NT2/D1 (cell line): ENCODE data around the gene ITPK1.

ENCODE experiments used
- SUZ12 ChIP-seq: IDR thresholded peaks from 2 replicates; pipeline ENCODE4 v1.6.1; 2011; ENCODE audit not compliant: insufficient read length, insufficient read depth; ENCODE audit errors: extremely low read depth
- YY1 ChIP-seq: IDR thresholded peaks from 2 replicates; pipeline ENCODE4 v1.6.1; 2011; ENCODE audit not compliant: insufficient read length, insufficient read depth
- ZNF274 ChIP-seq: IDR thresholded peaks from 2 replicates; pipeline ENCODE4 v1.6.1; 2011; ENCODE audit warnings: mild to moderate bottlenecking, low read depth, low read length

DNA sequence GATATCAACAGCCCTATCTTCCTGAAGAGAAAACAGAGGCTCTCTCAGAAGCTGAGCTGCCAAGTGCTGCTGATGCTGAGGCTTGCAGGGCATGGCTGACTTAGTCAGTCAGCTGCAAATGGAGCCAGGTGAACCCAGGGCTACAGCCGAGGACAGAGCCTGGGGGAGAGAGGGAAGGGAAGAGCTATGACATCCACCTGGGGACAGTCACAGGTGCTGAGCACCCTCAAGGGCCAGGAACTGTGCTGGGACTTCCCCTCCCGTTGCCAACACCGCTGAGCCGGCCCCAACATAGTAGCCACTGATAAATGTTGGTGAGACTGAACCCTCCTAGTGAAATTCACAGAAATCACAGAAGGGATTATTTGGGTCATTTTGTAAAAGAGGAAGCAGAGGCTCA lies 199.5 kb downstream of the ITPK1 start:
- TF ChIP-seq SUZ12: no peak
- no peak for TF ChIP-seq YY1
- TF ChIP-seq ZNF274: no peak
